Measurements from ENCODE around the gene RTN4R.

DNA sequence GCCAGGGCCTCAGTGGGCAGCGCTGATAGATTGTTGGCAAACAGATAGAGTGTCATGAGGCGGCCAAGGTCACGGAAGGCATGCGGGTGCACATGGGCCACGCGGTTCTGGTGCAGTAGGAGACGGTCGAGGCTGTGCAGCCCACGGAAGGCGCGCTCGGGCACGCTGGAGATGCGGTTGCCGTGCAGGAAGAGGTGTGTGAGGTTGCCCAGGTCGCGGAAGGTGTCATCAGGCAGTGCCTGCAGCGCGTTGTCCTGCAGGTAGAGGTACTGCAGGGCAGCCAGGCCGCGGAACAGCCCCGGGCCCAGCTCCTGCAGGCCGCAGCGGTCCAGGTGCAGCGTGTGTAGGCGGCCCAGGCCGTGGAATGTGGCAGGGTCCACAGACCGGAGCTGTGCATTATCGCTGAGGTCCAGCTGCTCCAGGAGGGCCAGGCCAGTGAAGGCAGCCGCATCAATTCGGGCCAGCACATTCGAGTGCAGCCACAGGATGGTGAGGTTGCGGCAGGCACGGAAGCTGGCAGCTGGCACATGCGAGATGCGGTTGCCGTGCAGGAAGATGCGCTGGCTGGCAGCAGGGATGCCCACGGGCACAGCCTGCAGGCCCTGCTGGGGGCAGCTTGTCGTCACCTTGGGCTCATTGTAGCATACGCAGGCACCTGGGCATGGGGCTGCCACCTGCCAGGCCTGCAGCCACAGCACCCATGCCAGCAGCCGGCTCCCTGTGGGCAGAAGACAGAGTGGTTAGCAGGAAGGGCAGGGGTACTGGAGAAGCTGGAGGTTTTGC lies 25.5 kb downstream of the RTN4R start:
- TF ChIP-seq POLR2A (IDR thresholded peaks at IDR 0.05; ENCODE audit: borderline replicate concordance, extremely low read depth, insufficient read depth, insufficient read length) (no peak), EZH2 (IDR thresholded peaks at IDR 0.05) (no peak), SP1 (IDR thresholded peaks at IDR 0.05; ENCODE audit: low read depth) (no peak), RAD21 (IDR thresholded peaks at IDR 0.05; ENCODE audit: low read depth) (no peak), TCF7L2 (IDR thresholded peaks at IDR 0.05; ENCODE audit: borderline replicate concordance, extremely low read depth, insufficient read depth, insufficient read length) (no peak), JUND (IDR thresholded peaks at IDR 0.05) (no peak), FOSL1 (IDR thresholded peaks at IDR 0.05; ENCODE audit: low read depth) (no peak)
- TF ChIP-seq, protein P1, sequence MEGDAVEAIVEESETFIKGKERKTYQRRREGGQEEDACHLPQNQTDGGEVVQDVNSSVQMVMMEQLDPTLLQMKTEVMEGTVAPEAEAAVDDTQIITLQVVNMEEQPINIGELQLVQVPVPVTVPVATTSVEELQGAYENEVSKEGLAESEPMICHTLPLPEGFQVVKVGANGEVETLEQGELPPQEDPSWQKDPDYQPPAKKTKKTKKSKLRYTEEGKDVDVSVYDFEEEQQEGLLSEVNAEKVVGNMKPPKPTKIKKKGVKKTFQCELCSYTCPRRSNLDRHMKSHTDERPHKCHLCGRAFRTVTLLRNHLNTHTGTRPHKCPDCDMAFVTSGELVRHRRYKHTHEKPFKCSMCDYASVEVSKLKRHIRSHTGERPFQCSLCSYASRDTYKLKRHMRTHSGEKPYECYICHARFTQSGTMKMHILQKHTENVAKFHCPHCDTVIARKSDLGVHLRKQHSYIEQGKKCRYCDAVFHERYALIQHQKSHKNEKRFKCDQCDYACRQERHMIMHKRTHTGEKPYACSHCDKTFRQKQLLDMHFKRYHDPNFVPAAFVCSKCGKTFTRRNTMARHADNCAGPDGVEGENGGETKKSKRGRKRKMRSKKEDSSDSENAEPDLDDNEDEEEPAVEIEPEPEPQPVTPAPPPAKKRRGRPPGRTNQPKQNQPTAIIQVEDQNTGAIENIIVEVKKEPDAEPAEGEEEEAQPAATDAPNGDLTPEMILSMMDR (IDR thresholded peaks at IDR 0.05 in 2 of 3, conservative IDR thresholded peaks at IDR 0.05 in 1 of 3; ENCODE audit: borderline replicate concordance in 1 of 3, insufficient read depth in 1 of 3, low read depth in 2 of 3, low read length in 2 of 3): no peak
- TF ChIP-seq, protein P2, sequence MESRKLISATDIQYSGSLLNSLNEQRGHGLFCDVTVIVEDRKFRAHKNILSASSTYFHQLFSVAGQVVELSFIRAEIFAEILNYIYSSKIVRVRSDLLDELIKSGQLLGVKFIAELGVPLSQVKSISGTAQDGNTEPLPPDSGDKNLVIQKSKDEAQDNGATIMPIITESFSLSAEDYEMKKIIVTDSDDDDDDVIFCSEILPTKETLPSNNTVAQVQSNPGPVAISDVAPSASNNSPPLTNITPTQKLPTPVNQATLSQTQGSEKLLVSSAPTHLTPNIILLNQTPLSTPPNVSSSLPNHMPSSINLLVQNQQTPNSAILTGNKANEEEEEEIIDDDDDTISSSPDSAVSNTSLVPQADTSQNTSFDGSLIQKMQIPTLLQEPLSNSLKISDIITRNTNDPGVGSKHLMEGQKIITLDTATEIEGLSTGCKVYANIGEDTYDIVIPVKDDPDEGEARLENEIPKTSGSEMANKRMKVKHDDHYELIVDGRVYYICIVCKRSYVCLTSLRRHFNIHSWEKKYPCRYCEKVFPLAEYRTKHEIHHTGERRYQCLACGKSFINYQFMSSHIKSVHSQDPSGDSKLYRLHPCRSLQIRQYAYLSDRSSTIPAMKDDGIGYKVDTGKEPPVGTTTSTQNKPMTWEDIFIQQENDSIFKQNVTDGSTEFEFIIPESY (IDR thresholded peaks at IDR 0.05; ENCODE audit: extremely low read depth, insufficient replicate concordance, low read length): no peak

All from HCT116 (cell line).